Activated B cell treated with CpG ODN at 0.5 μM for 24 hours (primary cell): Measurements from ENCODE around the gene CHRM5. TPM values are rescaled to one million over a fixed set of nuclear protein-coding genes. Genes with fewer than 3 reads are reported as not detected.
"Not testable (repeated sequence)": the region's sequence is repeated elsewhere in the genome, so short reads cannot be mapped to it uniquely, and the experiment has no call there.

Experiments used
- ATAC-seq: fragments of 200-7000 bp; cut with Tn5 transposase; one replicate; pipeline ENCODE4 v1.10.0; 2021; ENCODE audit warnings: low read depth, mild to moderate bottlenecking, moderate library complexity
- CTCF ChIA-PET: fragments of 350-600 bp; sonication (Branson Sonifier 250); formaldehyde crosslinking; loops from one replicate; lab custom pipeline; 2021; ENCODE audit warnings: antibody characterized with exemption; lab: Charles Lee
- POLR2A ChIA-PET: fragments of 350-600 bp; sonication (Branson Sonifier 250); formaldehyde crosslinking; loops from one replicate; lab custom pipeline; 2021; ENCODE audit warnings: antibody characterized with exemption; lab: Charles Lee
- DNase-seq: peaks from one replicate; pipeline ENCODE4 v3.0.0; 2022
- H3K27ac Mint-ChIP-seq: one replicate; pipeline ENCODE4 v1.8.0; 2020; ENCODE audit warnings: mixed read lengths
- H3K27me3 Mint-ChIP-seq: one replicate; pipeline ENCODE4 v1.8.0; 2021; ENCODE audit warnings: mixed read lengths
- H3K36me3 Mint-ChIP-seq: one replicate; pipeline ENCODE4 v1.8.0; 2021; ENCODE audit warnings: low read depth, mixed read lengths
- H3K4me1 Mint-ChIP-seq: one replicate; pipeline ENCODE4 v1.8.0; 2021; ENCODE audit warnings: mixed read lengths
- H3K4me3 Mint-ChIP-seq: one replicate; pipeline ENCODE4 v1.8.0; 2020; ENCODE audit warnings: mild to moderate bottlenecking, mixed read lengths
- H3K9me3 Mint-ChIP-seq: one replicate; pipeline ENCODE4 v1.8.0; 2020; ENCODE audit warnings: mixed read lengths
- CTCF ChIP-seq: fragments of 200-600 bp; IDR thresholded peaks from one replicate; pipeline ENCODE4 v1.8.0; 2022; ENCODE audit warnings: antibody characterized with exemption, mild to moderate bottlenecking
- intact Hi-C: fragments of 100-400 bp; cut with micrococcal nuclease; formaldehyde crosslinking; loops from one replicate; pipeline ENCODE4 v1.15.1; 2024
- total RNA-seq: library from RNA; stranded (reverse); gene quantifications from 2 replicates; pipeline ENCODE4 v1.2.3, GENCODE V29; 2022

CHRM5 gene
- total RNA-seq, 1 donor from 2014 or later, result not detected

GRCh38 chr15:34012461-34013028 is 44.2 kb downstream of the CHRM5 start:
- POLR2A ChIA-PET, result no interaction called here

GRCh38 chr15:34013746-34014145 is 45.4 kb downstream of the CHRM5 start:
- POLR2A ChIA-PET, result no interaction called here

More at GRCh38 chr15:34012461-34013028, 44.2 kb downstream of the CHRM5 start:
- Mint-ChIP-seq H3K9me3 (no peaks in the 10 kb centered on the region), H3K27me3 (no peaks in the 10 kb centered on the region), H3K27ac (no peak overlapping the region), H3K4me3 (no peak overlapping the region), H3K4me1 (no peaks in the 10 kb centered on the region), H3K36me3 (peaks cover 3% of the 10 kb centered on the region)
- no peak for DNase-seq
- no peak for TF ChIP-seq CTCF
- no peak for ATAC-seq
- CTCF ChIA-PET, result no interaction called here
- intact Hi-C loops, result no loop called here

GRCh38 chr15:34014556-34014955 is 46.3 kb downstream of the CHRM5 start:
- Mint-ChIP-seq H3K27me3 (no peaks in the 10 kb centered on the region), H3K4me1 (no peaks in the 10 kb centered on the region), H3K36me3 (peaks cover 10% of the 10 kb centered on the region), H3K27ac (no peak overlapping the region), H3K4me3 (no peak overlapping the region), H3K9me3 (no peaks in the 10 kb centered on the region)
- POLR2A ChIA-PET, result no interaction called here
- CTCF ChIA-PET, result no interaction called here
- TF ChIP-seq CTCF, result no peak
- intact Hi-C loops, result no loop called here
- DNase-seq, result no peak
- no peak for ATAC-seq

More at GRCh38 chr15:34013746-34014145, 45.4 kb downstream of the CHRM5 start:
- CTCF ChIA-PET, result no interaction called here
- DNase-seq (no peak), ATAC-seq (no peak)
- TF ChIP-seq CTCF, result no peak
- no peak overlapping the region for H3K27ac Mint-ChIP-seq
- intact Hi-C loops, result no loop called here
- H3K4me1 Mint-ChIP-seq, result no peaks in the 10 kb centered on the region
- no peak overlapping the region for H3K4me3 Mint-ChIP-seq
- H3K36me3 Mint-ChIP-seq, result peaks cover 10% of the 10 kb centered on the region
- no peaks in the 10 kb centered on the region for H3K27me3 Mint-ChIP-seq
- no peaks in the 10 kb centered on the region for H3K9me3 Mint-ChIP-seq

DNA sequence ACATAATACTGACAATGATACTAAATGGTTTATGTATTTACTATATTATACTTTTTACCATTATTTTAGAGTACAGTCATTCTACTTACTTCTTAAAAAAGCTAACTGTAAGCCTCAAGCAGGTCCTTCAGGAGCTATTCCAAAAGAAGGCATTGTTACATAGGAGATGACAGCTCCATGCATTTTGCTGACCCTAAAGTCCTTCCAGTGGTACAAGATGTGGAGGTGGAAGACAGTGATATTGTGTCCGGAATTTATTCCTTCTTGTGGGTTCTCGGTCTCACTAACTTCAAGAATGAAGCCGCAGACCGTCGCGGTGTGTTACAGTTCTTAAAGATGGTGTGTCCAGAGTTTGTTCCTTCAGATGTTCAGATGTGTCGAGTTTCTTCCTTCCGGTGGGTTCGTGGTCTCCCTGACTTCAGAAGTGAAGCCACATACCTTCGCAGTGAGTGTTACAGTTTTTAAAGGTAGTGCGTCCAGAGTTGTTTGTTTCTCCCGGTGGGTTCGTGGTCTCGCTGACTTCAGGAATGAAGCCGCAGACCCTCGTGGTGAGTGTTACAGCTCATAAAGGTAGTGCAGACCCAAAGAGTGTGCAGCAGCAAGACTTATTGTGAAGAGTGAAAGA is 49.8 kb downstream of the CHRM5 start:
- no peaks in the 10 kb centered on the region for H3K4me1 Mint-ChIP-seq
- no peaks in the 10 kb centered on the region for H3K27me3 Mint-ChIP-seq
- DNase-seq (no peak), ATAC-seq (no peak)
- H3K27ac Mint-ChIP-seq, result no peak overlapping the region
- no peak for TF ChIP-seq CTCF
- H3K4me3 Mint-ChIP-seq, result no peak overlapping the region
- intact Hi-C loops, result no loop called here
- no peaks in the 10 kb centered on the region for H3K9me3 Mint-ChIP-seq
- ChIA-PET CTCF (no interaction called here), POLR2A (no interaction called here)
- H3K36me3 Mint-ChIP-seq, result peaks cover 10% of the 10 kb centered on the region

DNA sequence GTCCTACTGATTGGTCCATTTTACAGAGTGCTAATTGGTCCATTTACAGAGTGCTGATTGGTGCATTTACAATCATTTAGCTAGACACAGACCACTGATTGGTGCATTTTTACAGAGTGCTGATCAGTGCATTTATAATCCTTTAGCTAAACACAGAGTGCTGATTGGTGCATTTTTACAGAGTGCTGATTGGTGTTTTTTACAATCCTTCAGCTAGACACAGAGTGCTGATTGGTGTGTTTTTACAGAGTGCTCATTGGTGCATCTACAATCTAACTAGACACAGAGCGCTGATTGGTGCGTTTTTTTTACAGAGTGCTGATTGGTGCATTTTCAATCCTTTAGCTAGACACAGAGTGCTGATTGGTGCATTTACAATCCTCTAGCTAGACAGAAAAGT is 50.4 kb downstream of the CHRM5 start:
- CTCF ChIA-PET, ATAC-seq, DNase-seq, intact Hi-C loops, H3K9me3 Mint-ChIP-seq, H3K27ac Mint-ChIP-seq, H3K27me3 Mint-ChIP-seq, H3K36me3 Mint-ChIP-seq, POLR2A ChIA-PET, H3K4me3 Mint-ChIP-seq, H3K4me1 Mint-ChIP-seq: not testable (repeated sequence)
